Uterus (tissue), 4 donors: Measurements from ENCODE around the gene GTF2A1. TPM values are rescaled to one million over a fixed set of nuclear protein-coding genes. Genes with fewer than 3 reads are reported as not detected.

Experiments used
- DNase-seq, 2 donors: peaks; one replicate each; pipeline ENCODE4 v3.0.0-alpha.2; 2019 to 2020
- H3K27ac ChIP-seq, 2 donors: fragments of 200-600 bp; sonication (generic); 1 replicate in 1 of 2; 2 replicates in 1 of 2; pipeline ENCODE4 v1.5.1; 2016 to 2018
- H3K27me3 ChIP-seq, 2 donors: fragments of 200-600 bp; sonication (generic); one replicate each; pipeline ENCODE4 v1.5.1; 2018 to 2019; ENCODE audit warnings: control low read depth in 1 of 2
- H3K36me3 ChIP-seq, 2 donors: fragments of 200-600 bp; sonication (generic); one replicate each; pipeline ENCODE4 v1.5.1; 2019; ENCODE audit warnings: control low read depth in 1 of 2
- H3K4me1 ChIP-seq, 2 donors: fragments of 200-600 bp; sonication (generic); one replicate each; pipeline ENCODE4 v1.5.1; 2018 to 2019; ENCODE audit warnings: control low read depth in 1 of 2
- H3K4me3 ChIP-seq, 2 donors: fragments of 200-600 bp; sonication (generic); 1 replicate in 1 of 2; 2 replicates in 1 of 2; pipeline ENCODE4 v1.5.1; 2018 to 2019; ENCODE audit warnings: mild to moderate bottlenecking in 1 of 2
- H3K9me3 ChIP-seq, 2 donors: fragments of 200-600 bp; sonication (generic); one replicate each; pipeline ENCODE4 v1.5.1; 2019; ENCODE audit warnings: control low read depth in 1 of 2
- CTCF ChIP-seq, 4 experiments: fragments of 200-600 bp in 2 of 4; fragments of 450-650 bp in 2 of 4; sonication (generic) in 2 of 4; IDR thresholded peaks; one replicate each; pipeline ENCODE4 v1.5.1; 2016 to 2019; ENCODE audit warnings: antibody characterized with exemption in 4 of 4, mild to moderate bottlenecking in 2 of 4, moderate library complexity in 1 of 4
- POLR2A ChIP-seq, 2 donors: fragments of 450-650 bp; IDR thresholded peaks; one replicate each; pipeline ENCODE4 v1.6.1; 2016; ENCODE audit warnings: antibody characterized with exemption in 2 of 2, mild to moderate bottlenecking in 1 of 2, moderate library complexity in 1 of 2
- intact Hi-C: fragments of 100-400 bp; cut with DNase I; formaldehyde crosslinking; loops from one replicate; pipeline ENCODE4 v1.15.1; 2023; ENCODE audit warnings: low total_unique reads
- total RNA-seq, 4 donors: library from RNA; depleted of rRNA in 3 of 4; stranded (reverse); fragments of >200 nt in 3 of 4; gene quantifications; one replicate each; pipeline versions ENCODE4 v1.1.0 to v1.2.4, GENCODE V29; 2014 to 2023
- donor health status: DM: yes; HTN: yes; CAD: no.

Gene GTF2A1
- total RNA-seq, 4 donors from 2014 or later, result 28.2 to 52.4 (median 35.9) TPM

- Histone ChIP-seq H3K9me3 (no peaks in the 10 kb centered on the region), H3K4me1 (peaks cover 0 to 13% of the 10 kb centered on the region in 2 donors), H3K4me3 (peak overlapping the region; percentile 92 to 93), H3K36me3 (no peaks in the 10 kb centered on the region), H3K27ac (peak overlapping the region; percentile 99), H3K27me3 (no peaks in the 10 kb centered on the region)
- TF ChIP-seq CTCF (IDR thresholded peaks at IDR 0.05) (no peak), POLR2A (IDR thresholded peaks at IDR 0.05) (no peak)
- DNase-seq, result no peak
- intact Hi-C loops, result no loop called here
Measured at GRCh38 chr14:81220580-81220829, 254 bp downstream of the GTF2A1 start.

DNA sequence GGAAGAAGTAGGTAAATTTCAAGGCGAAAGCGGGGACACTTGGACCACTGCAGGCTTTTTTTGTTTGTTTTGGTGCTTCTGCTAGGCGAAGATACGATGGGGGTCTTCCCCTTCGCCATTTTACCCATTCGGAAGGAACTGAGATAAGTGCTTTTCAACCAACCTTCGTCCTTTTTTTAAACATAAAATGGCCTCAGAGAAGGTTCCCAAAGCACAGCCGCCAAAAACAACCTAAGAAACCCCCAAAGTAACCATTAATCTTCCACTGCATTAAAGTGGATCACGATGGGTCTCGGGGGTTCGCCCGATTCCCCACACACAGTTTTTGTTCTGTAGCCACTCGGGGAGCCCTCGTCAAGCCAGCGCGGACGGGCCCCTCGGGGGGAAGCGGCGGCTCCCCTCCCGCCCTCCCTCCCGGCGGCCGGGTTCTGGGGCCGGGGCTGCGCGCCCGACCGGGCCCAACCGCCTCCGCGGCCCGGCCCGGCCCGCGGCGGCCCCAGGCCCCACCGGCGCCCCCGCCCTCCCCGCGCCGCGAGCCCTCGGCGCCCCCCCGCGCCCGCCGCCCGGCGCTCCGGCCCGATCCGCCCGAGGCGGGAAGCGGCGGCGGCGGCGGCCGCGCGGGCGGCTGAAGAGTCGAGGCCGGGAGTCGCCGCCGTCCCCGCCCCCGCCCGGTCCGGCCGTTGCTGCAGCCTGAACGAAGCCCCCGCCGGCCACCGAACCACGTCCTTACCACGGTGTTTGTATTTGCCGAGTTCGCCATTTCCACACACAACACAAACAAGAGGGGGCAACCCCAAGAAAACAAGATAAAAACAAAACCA lies 790 bp downstream of the GTF2A1 start:
- no peak for TF ChIP-seq CTCF (IDR thresholded peaks at IDR 0.05)
- no peak for TF ChIP-seq POLR2A (IDR thresholded peaks at IDR 0.05)
- H3K4me3 ChIP-seq, result peak overlapping the region; percentile 92 to 93
- no peaks in the 10 kb centered on the region for H3K9me3 ChIP-seq
- peaks cover 0 to 13% of the 10 kb centered on the region in 2 donors for H3K4me1 ChIP-seq
- peak overlapping the region; percentile 99 for H3K27ac ChIP-seq
- no peaks in the 10 kb centered on the region for H3K36me3 ChIP-seq
- no peaks in the 10 kb centered on the region for H3K27me3 ChIP-seq
- intact Hi-C loops, result no loop called here
- DNase-seq, result peak; percentile 41 to 43

DNA sequence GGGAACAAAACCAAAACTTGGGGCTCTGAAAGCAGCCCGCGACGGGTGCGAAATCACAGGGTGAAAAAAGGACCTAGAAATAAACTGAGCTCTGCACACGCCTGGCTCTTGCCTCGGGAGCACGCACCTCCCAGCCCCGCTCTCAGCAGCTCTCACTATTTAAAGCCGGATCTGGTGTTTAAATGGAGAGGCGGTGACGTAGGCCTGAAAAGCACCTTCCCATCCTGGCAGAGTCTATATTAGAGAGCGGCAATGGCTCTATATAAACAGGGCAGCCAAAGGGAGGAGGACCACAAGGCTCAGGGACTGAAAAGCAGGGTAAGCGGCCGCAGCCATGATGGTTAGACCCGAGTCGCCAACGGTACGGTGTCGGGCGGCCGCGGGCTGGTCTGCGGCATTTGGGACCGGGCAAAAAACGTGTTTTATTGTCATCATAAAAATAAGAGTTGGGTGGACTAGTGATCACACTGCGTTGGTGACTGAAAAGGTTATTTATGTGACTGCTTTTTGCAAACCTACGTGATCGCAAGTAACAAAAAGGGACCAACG lies 1.5 kb downstream of the GTF2A1 start:
- Histone ChIP-seq H3K4me1 (peaks cover 0 to 13% of the 10 kb centered on the region in 2 donors), H3K9me3 (no peaks in the 10 kb centered on the region), H3K36me3 (no peaks in the 10 kb centered on the region), H3K4me3 (peak overlapping the region; percentile 77 to 92), H3K27me3 (no peaks in the 10 kb centered on the region), H3K27ac (peak overlapping the region; percentile 99)
- peak; percentile 88 to 95 for DNase-seq
- peak; percentile 98 to 100 for TF ChIP-seq POLR2A (IDR thresholded peaks at IDR 0.05)
- no peak for TF ChIP-seq CTCF (IDR thresholded peaks at IDR 0.05)
- intact Hi-C loops, result no loop called here

GRCh38 chr14:81211844-81212243 lies 8.9 kb downstream of the GTF2A1 start:
- H3K4me3 ChIP-seq, result no peak overlapping the region
- intact Hi-C loops, result no loop called here
- TF ChIP-seq CTCF (IDR thresholded peaks at IDR 0.05), result peak in 2 of 4 experiments; percentile 15 to 24
- no peak for TF ChIP-seq POLR2A (IDR thresholded peaks at IDR 0.05)
- H3K4me1 ChIP-seq, result peaks cover 0 to 3% of the 10 kb centered on the region in 2 donors
- no peaks in the 10 kb centered on the region for H3K9me3 ChIP-seq
- DNase-seq, result no peak
- H3K27me3 ChIP-seq, result no peaks in the 10 kb centered on the region
- H3K36me3 ChIP-seq, result no peaks in the 10 kb centered on the region
- no peak overlapping the region for H3K27ac ChIP-seq

DNA sequence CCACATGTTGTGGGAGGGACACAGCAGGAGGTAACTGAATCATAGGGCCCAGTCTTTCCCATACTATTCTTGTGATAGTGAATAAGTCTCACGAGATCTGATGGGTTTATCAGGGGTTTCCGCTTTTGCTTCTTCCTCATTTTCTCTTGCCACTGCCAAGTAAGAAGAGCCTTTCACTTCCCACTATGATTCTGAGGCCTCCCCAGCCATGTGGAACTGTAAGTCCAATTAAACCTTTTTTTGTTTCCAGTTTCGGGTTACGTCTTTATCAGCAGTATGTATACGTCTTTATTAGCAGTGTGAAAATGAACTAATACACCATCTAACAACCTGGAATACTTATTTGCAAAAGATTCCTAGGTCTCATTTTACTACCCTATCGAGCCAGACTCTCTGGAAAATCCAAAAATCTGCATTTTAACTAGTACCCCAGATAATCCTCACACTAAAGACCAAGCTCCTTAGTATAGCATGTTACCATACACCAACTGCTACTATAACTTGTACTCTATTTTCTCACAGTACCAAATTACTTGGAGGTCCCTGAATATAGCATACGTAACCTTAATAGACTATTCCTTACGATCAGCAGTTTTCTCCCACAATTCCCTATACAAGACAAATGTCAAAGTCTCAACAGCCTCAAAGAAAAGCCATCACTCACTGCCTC lies 11.5 kb downstream of the GTF2A1 start:
- no peak for DNase-seq
- intact Hi-C loops, result no loop called here
- Histone ChIP-seq H3K27ac (no peak overlapping the region), H3K36me3 (peaks cover 0 to 1% of the 10 kb centered on the region in 2 donors), H3K9me3 (no peaks in the 10 kb centered on the region), H3K4me3 (no peak overlapping the region), H3K27me3 (no peaks in the 10 kb centered on the region), H3K4me1 (no peaks in the 10 kb centered on the region)
- no peak for TF ChIP-seq CTCF (IDR thresholded peaks at IDR 0.05)
- TF ChIP-seq POLR2A (IDR thresholded peaks at IDR 0.05), result no peak
